DOHH2 (cell line): ENCODE measurements around the gene B3GALT2.

Source experiments
- H3F3A ChIP-seq: fragments of 200-600 bp; sonication (generic), shearing (Covaris generic); 2 replicates; pipeline ENCODE4 v1.6.0; 2016; ENCODE audit warnings: antibody characterized with exemption, mild to moderate bottlenecking; ENCODE audit not compliant: control insufficient read depth, insufficient read depth
- H3K27ac ChIP-seq: fragments of 200-600 bp; sonication (generic); 2 replicates; pipeline ENCODE4 v1.5.1; 2014; ENCODE audit warnings: low read depth, mild to moderate bottlenecking, low read length, moderate library complexity
- H3K27me3 ChIP-seq: fragments of 200-600 bp; sonication (generic); 2 replicates; pipeline ENCODE4 v1.6.1; 2014; ENCODE audit warnings: mild to moderate bottlenecking, low read length, mixed read lengths; ENCODE audit not compliant: control insufficient read depth
- H3K36me3 ChIP-seq: fragments of 200-600 bp; sonication (generic); 2 replicates; pipeline ENCODE4 v1.6.1; 2014; ENCODE audit warnings: mild to moderate bottlenecking, low read length, moderate library complexity, mixed read lengths; ENCODE audit not compliant: control insufficient read depth
- H3K4me1 ChIP-seq: fragments of 200-600 bp; sonication (generic); 2 replicates; pipeline ENCODE4 v1.6.1; 2014; ENCODE audit warnings: mild to moderate bottlenecking, low read length, mixed read lengths; ENCODE audit not compliant: control insufficient read depth
- H3K4me2 ChIP-seq: fragments of 200-600 bp; sonication (generic); 2 replicates; pipeline ENCODE4 v1.6.0; 2014; ENCODE audit warnings: mild to moderate bottlenecking, low read length, moderate library complexity
- H3K4me3 ChIP-seq: fragments of 200-600 bp; sonication (generic); 2 replicates; pipeline ENCODE4 v1.5.1; 2014; ENCODE audit warnings: mild to moderate bottlenecking, low read length, mixed read lengths
- H3K79me2 ChIP-seq: fragments of 200-600 bp; sonication (generic); 2 replicates; pipeline ENCODE4 v1.6.1; 2014; ENCODE audit warnings: mild to moderate bottlenecking, low read length, mixed read lengths; ENCODE audit not compliant: control insufficient read depth
- H3K9me2 ChIP-seq: fragments of 200-600 bp; sonication (generic); replicated peaks from 2 replicates; pipeline ENCODE4 v1.6.1; 2014; ENCODE audit warnings: mild to moderate bottlenecking, low read length, mixed read lengths; ENCODE audit not compliant: control insufficient read depth
- H3K9me3 ChIP-seq: fragments of 200-600 bp; sonication (generic); 2 replicates; pipeline ENCODE4 v1.6.1; 2014; ENCODE audit warnings: antibody characterized with exemption, low read length, mixed read lengths; ENCODE audit not compliant: control insufficient read depth, insufficient read depth
- H4K20me1 ChIP-seq: fragments of 200-600 bp; sonication (generic); 2 replicates; pipeline ENCODE4 v1.6.0; 2014; ENCODE audit warnings: low read depth, mild to moderate bottlenecking, antibody characterized with exemption, low read length, moderate library complexity; ENCODE audit not compliant: control insufficient read depth, insufficient read depth
- CTCF ChIP-seq: fragments of 200-600 bp; sonication (generic); IDR thresholded peaks from one replicate; pipeline ENCODE4 v1.5.1; 2014; ENCODE audit warnings: antibody characterized with exemption, mild to moderate bottlenecking, low read depth, low read length; ENCODE audit not compliant: poor library complexity, severe bottlenecking
- EZH2phosphoT487 ChIP-seq: fragments of 200-600 bp; sonication (generic); IDR thresholded peaks from 2 replicates; pipeline ENCODE4 v1.6.1; 2017; ENCODE audit warnings: borderline replicate concordance, mild to moderate bottlenecking, antibody characterized with exemption, low read length, moderate library complexity, mixed read lengths

B3GALT2 gene

GRCh38 chr1:193216920-193217319, 30.5 kb upstream of the B3GALT2 start:
- Histone ChIP-seq H3K4me1 (no peaks in the 10 kb centered on the region), H3F3A (no peaks in the 10 kb centered on the region), H3K9me2 (no peaks in the 10 kb centered on the region), H3K9me3 (no peaks in the 10 kb centered on the region), H3K79me2 (no peaks in the 10 kb centered on the region), H3K27ac (no peak overlapping the region), H3K4me2 (no peak overlapping the region), H3K4me3 (no peak overlapping the region), H3K27me3 (no peaks in the 10 kb centered on the region), H4K20me1 (no peaks in the 10 kb centered on the region), H3K36me3 (peaks cover 61% of the 10 kb centered on the region)
- TF ChIP-seq CTCF, result no peak
- TF ChIP-seq EZH2phosphoT487, result no peak

- no peak overlapping the region for H3K4me2 ChIP-seq
- no peaks in the 10 kb centered on the region for H3K79me2 ChIP-seq
- H3F3A ChIP-seq, result no peaks in the 10 kb centered on the region
- no peaks in the 10 kb centered on the region for H3K4me1 ChIP-seq
- no peaks in the 10 kb centered on the region for H4K20me1 ChIP-seq
- no peak overlapping the region for H3K4me3 ChIP-seq
- TF ChIP-seq EZH2phosphoT487 (no peak), CTCF (no peak)
- peaks cover 71% of the 10 kb centered on the region for H3K36me3 ChIP-seq
- no peak overlapping the region for H3K27ac ChIP-seq
- no peaks in the 10 kb centered on the region for H3K9me2 ChIP-seq
- no peaks in the 10 kb centered on the region for H3K27me3 ChIP-seq
- no peaks in the 10 kb centered on the region for H3K9me3 ChIP-seq
Observed at GRCh38 chr1:193213998-193214397, 27.6 kb upstream of the B3GALT2 start.

DNA sequence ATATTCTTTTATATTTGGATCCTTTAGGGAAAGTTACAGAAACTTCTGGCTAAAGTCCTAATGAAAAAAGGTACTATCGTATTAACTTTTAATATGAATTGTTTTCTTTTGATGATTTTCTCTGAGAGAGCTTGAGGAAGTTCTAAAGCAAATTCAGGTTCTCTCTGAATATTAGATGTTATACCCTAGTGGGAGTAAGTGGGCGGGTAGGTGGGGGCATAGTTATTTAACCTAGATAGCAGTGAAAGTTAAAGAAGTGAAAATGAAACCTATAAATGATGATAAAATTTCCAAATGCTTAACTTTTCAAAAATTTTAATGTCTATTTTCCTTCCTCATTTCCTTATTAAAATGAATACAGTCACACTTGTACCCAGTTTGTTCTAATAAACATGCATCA, 26.2 kb upstream of the B3GALT2 start:
- Histone ChIP-seq H3K4me1 (no peaks in the 10 kb centered on the region), H4K20me1 (no peaks in the 10 kb centered on the region), H3F3A (no peaks in the 10 kb centered on the region), H3K27me3 (no peaks in the 10 kb centered on the region), H3K4me3 (no peak overlapping the region), H3K9me3 (no peaks in the 10 kb centered on the region), H3K27ac (no peak overlapping the region), H3K36me3 (peaks cover 65% of the 10 kb centered on the region), H3K9me2 (no peaks in the 10 kb centered on the region), H3K4me2 (no peak overlapping the region), H3K79me2 (no peaks in the 10 kb centered on the region)
- TF ChIP-seq CTCF (no peak), EZH2phosphoT487 (no peak)

- Histone ChIP-seq H3K9me2 (no peaks in the 10 kb centered on the region), H4K20me1 (no peaks in the 10 kb centered on the region), H3F3A (no peaks in the 10 kb centered on the region), H3K27ac (no peak overlapping the region), H3K4me3 (no peak overlapping the region), H3K36me3 (peaks cover 61% of the 10 kb centered on the region), H3K9me3 (no peaks in the 10 kb centered on the region), H3K79me2 (no peaks in the 10 kb centered on the region), H3K27me3 (no peaks in the 10 kb centered on the region), H3K4me2 (no peak overlapping the region), H3K4me1 (no peaks in the 10 kb centered on the region)
- TF ChIP-seq EZH2phosphoT487, result no peak
- TF ChIP-seq CTCF, result no peak
Observed at GRCh38 chr1:193211539-193211938, 25.1 kb upstream of the B3GALT2 start.
